PC-3 (cell line): ENCODE data around the gene DGKI. TPM values are rescaled to one million over a fixed set of nuclear protein-coding genes. Genes with fewer than 3 reads are reported as not detected.

Experiments used
- ATAC-seq: fragments of 200-7000 bp; cut with Tn5 transposase; 2 replicates; pipeline ENCODE4 v1.9.1; 2020; ENCODE audit warnings: mild to moderate bottlenecking, moderate library complexity
- BruUV-seq: library from RNA; stranded (reverse); fragments of 400-500 nt; replicated peaks from 2 replicates; lab custom pipeline; 2021; lab: Mats Ljungman, UMichigan
- CTCF ChIA-PET: fragments of 300-600 bp; sonication (Branson Sonifier 250); formaldehyde crosslinking; loops from one replicate; lab custom pipeline; 2022; ENCODE audit warnings: antibody characterized with exemption; lab: Charles Lee
- POLR2A ChIA-PET: fragments of 300-600 bp; sonication (Branson Sonifier 250); formaldehyde crosslinking; loops from one replicate; lab custom pipeline; 2022; ENCODE audit warnings: antibody characterized with exemption; ENCODE audit not compliant: unreplicated experiment; lab: Charles Lee
- DNase-seq: peaks from one replicate; pipeline ENCODE4 v3.0.0-alpha.2; 2015
- H2AFZ ChIP-seq: fragments of 300-600 bp; sonication (generic); 2 replicates; pipeline ENCODE4 v1.6.0; 2016; ENCODE audit warnings: antibody characterized with exemption, low read length
- H3F3A ChIP-seq: fragments of 300-600 bp; sonication (generic); one replicate; pipeline ENCODE4 v1.6.0; 2017; ENCODE audit warnings: antibody characterized with exemption, low read length, control low read depth, mild to moderate bottlenecking; ENCODE audit not compliant: unreplicated experiment
- H3K27ac ChIP-seq: fragments of 300-600 bp; sonication (generic); 2 replicates; pipeline ENCODE4 v1.5.1; 2016; ENCODE audit warnings: mild to moderate bottlenecking, low read length
- H3K27me3 ChIP-seq: fragments of 300-600 bp; sonication (generic); 2 replicates; pipeline ENCODE4 v1.6.1; 2016; ENCODE audit warnings: low read length, mixed read lengths
- H3K36me3 ChIP-seq: fragments of 300-600 bp; sonication (generic); 2 replicates; pipeline ENCODE4 v1.6.1; 2016; ENCODE audit warnings: low read depth, mixed run types, low read length, mixed read lengths
- H3K4me1 ChIP-seq: fragments of 300-600 bp; sonication (generic); 2 replicates; pipeline ENCODE4 v1.5.1; 2016; ENCODE audit warnings: low read length; ENCODE audit not compliant: insufficient read depth
- H3K4me2 ChIP-seq: fragments of 300-600 bp; sonication (generic); 2 replicates; pipeline ENCODE4 v1.6.0; 2016; ENCODE audit warnings: low read length
- H3K4me3 ChIP-seq: fragments of 300-600 bp; sonication (generic); 2 replicates; pipeline ENCODE4 v1.5.1; 2016; ENCODE audit warnings: mild to moderate bottlenecking, low read length, mixed read lengths
- H3K79me2 ChIP-seq: fragments of 300-600 bp; sonication (generic); 2 replicates; pipeline ENCODE4 v1.6.1; 2017; ENCODE audit warnings: low read length, mixed read lengths
- H3K9ac ChIP-seq: fragments of 300-600 bp; sonication (generic); 2 replicates; pipeline ENCODE4 v1.6.0; 2016; ENCODE audit warnings: mild to moderate bottlenecking, low read length
- H3K9me2 ChIP-seq: fragments of 300-600 bp; sonication (generic); replicated peaks from 2 replicates; pipeline ENCODE4 v1.6.1; 2016; ENCODE audit warnings: mixed run types, low read length, mixed read lengths
- H3K9me3 ChIP-seq: fragments of 300-600 bp; sonication (generic); 2 replicates; pipeline ENCODE4 v1.6.1; 2016; ENCODE audit warnings: low read length, mixed read lengths
- H4K20me1 ChIP-seq: fragments of 300-600 bp; sonication (generic); 2 replicates; pipeline ENCODE4 v1.6.1; 2016; ENCODE audit warnings: low read length, mixed read lengths
- EZH2 ChIP-seq: fragments of 300-600 bp; sonication (generic); IDR thresholded peaks from one replicate; pipeline ENCODE4 v1.6.1; 2017; ENCODE audit warnings: antibody characterized with exemption, mild to moderate bottlenecking, low read length; ENCODE audit not compliant: unreplicated experiment
- EZH2phosphoT487 ChIP-seq: fragments of 300-600 bp; sonication (generic); IDR thresholded peaks from 2 replicates; pipeline ENCODE4 v1.6.1; 2018; ENCODE audit warnings: mild to moderate bottlenecking, antibody characterized with exemption, low read length, borderline replicate concordance
- intact Hi-C: fragments of 100-400 bp; cut with micrococcal nuclease; formaldehyde crosslinking; loops from 2 replicates; pipeline ENCODE4 v1.9.0; 2023
- total RNA-seq: library from RNA; depleted of rRNA; stranded (reverse); fragments of >200 nt; gene quantifications from 2 replicates; pipeline ENCODE4 v1.2.3, GENCODE V29; 2014
- TF ChIP-seq, protein P1 (sequence below): fragments of 300-600 bp; sonication (generic); conservative IDR thresholded peaks from 2 replicates; pipeline ENCODE4 v1.5.1; 2017; ENCODE audit warnings: antibody characterized with exemption, low read depth, mild to moderate bottlenecking, low read length

The DGKI gene
- total RNA-seq, 1 experiment from 2014 or later, result not detected

DNA sequence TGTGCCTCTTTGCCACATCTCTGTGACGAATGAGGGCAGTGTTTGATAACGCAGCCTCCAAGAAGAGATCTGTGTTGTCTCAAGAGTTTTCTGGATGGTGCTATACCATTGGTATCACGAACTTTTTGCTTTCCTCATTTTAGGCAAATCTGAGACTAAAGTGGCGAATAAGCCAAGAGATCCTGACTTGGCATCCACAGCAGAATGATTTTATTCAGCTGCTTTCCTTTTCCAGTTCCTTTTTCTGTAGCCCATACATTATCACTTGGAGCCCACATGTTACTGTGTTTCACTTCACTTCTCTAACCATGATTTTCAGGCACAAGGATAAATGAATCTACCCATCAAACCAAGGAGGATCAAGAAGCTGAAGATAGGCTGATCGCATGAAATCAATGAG, 325.3 kb downstream of the DGKI start:
- H3K27me3 ChIP-seq, result peaks cover 37% of the 10 kb centered on the region
- no peak overlapping the region for H3K27ac ChIP-seq
- H3K4me2 ChIP-seq, result no peak overlapping the region
- intact Hi-C loops, result no loop called here
- no peaks in the 10 kb centered on the region for H3K4me1 ChIP-seq
- H3K9ac ChIP-seq, result no peak overlapping the region
- H4K20me1 ChIP-seq, result no peaks in the 10 kb centered on the region
- DNase-seq (no peak), ATAC-seq (no peak)
- no peaks in the 10 kb centered on the region for H3K9me2 ChIP-seq
- ChIA-PET POLR2A (no interaction called here), CTCF (no interaction called here)
- H3K4me3 ChIP-seq, result no peak overlapping the region
- no TSS peak for BruUV-seq
- no peaks in the 10 kb centered on the region for H3K36me3 ChIP-seq
- no peak overlapping the region for H2AFZ ChIP-seq
- TF ChIP-seq EZH2 (no peak), EZH2phosphoT487 (no peak)
- TF ChIP-seq, protein P1, sequence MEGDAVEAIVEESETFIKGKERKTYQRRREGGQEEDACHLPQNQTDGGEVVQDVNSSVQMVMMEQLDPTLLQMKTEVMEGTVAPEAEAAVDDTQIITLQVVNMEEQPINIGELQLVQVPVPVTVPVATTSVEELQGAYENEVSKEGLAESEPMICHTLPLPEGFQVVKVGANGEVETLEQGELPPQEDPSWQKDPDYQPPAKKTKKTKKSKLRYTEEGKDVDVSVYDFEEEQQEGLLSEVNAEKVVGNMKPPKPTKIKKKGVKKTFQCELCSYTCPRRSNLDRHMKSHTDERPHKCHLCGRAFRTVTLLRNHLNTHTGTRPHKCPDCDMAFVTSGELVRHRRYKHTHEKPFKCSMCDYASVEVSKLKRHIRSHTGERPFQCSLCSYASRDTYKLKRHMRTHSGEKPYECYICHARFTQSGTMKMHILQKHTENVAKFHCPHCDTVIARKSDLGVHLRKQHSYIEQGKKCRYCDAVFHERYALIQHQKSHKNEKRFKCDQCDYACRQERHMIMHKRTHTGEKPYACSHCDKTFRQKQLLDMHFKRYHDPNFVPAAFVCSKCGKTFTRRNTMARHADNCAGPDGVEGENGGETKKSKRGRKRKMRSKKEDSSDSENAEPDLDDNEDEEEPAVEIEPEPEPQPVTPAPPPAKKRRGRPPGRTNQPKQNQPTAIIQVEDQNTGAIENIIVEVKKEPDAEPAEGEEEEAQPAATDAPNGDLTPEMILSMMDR, result no peak
- H3K79me2 ChIP-seq, result no peaks in the 10 kb centered on the region
- no peaks in the 10 kb centered on the region for H3F3A ChIP-seq
- no peaks in the 10 kb centered on the region for H3K9me3 ChIP-seq

DNA sequence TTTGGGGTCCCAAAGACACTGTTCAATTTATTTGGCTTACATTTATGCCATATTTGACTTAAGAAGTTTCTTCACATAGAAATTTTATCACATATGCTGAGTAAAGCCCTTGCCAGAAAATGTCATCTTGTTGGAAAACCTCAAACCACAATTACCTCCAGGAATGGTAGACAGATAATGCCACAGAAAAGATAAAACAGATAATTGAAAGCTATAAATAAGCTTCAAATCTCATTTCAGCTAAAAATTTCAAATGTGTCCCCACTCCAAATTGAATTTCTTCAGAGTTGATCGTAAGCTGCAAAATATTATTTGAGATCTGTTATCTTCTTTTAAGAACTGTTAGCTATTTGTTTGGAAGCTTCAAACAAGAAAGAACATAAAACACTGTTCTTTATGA, 326.8 kb downstream of the DGKI start:
- Histone ChIP-seq H3K36me3 (no peaks in the 10 kb centered on the region), H3K4me3 (no peak overlapping the region), H3K9me3 (no peaks in the 10 kb centered on the region), H3K79me2 (no peaks in the 10 kb centered on the region), H3F3A (no peaks in the 10 kb centered on the region), H3K9me2 (no peaks in the 10 kb centered on the region), H3K4me2 (no peak overlapping the region), H3K9ac (no peak overlapping the region), H3K27me3 (peaks cover 35% of the 10 kb centered on the region), H3K4me1 (no peaks in the 10 kb centered on the region), H4K20me1 (no peaks in the 10 kb centered on the region), H2AFZ (no peak overlapping the region), H3K27ac (no peak overlapping the region)
- intact Hi-C loops, result no loop called here
- TF ChIP-seq, protein P1, result no peak
- CTCF ChIA-PET, result no interaction called here
- POLR2A ChIA-PET, result no interaction called here
- no TSS peak for BruUV-seq
- ATAC-seq (no peak), DNase-seq (no peak)

DNA sequence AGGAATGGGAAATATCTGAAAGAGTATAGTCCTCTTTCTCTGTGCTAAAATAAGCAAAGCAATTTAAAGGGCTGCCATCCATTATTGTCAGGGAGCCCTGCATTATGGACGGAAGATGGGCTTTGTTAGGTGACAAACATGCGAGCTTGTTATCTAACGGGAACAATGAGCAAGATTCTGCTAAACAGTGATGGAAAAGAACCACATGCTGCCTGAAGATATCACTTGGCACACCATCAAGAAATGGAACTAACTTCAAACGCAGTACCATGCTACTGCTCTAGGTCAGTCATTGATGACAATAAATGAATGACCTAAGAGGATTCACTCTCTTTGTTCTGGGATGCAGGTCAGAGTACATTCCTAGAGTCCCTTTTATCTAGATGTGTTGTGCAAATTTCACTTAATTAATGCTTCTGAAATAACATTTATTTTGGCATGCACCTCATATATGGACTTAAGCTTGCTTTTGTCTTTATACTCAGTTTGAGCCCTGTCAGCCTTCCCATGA, 327.5 kb downstream of the DGKI start:
- Histone ChIP-seq H3K27me3 (peaks cover 35% of the 10 kb centered on the region), H3K4me2 (no peak overlapping the region), H3K9me2 (no peaks in the 10 kb centered on the region), H3K27ac (no peak overlapping the region), H3K4me1 (no peaks in the 10 kb centered on the region), H3K4me3 (no peak overlapping the region), H3K9me3 (no peaks in the 10 kb centered on the region), H2AFZ (no peak overlapping the region), H3F3A (no peaks in the 10 kb centered on the region), H4K20me1 (no peaks in the 10 kb centered on the region), H3K9ac (no peak overlapping the region), H3K79me2 (no peaks in the 10 kb centered on the region), H3K36me3 (no peaks in the 10 kb centered on the region)
- ChIA-PET CTCF (no interaction called here), POLR2A (no interaction called here)
- TF ChIP-seq, protein P1, result no peak
- TF ChIP-seq EZH2 (no peak), EZH2phosphoT487 (no peak)
- intact Hi-C loops, result no loop called here
- ATAC-seq, result no peak
- no TSS peak for BruUV-seq
- no peak for DNase-seq
